ENCODE data around the gene RUVBL2.
"Not testable (repeated sequence)": the region's sequence is repeated elsewhere in the genome, so short reads cannot be mapped to it uniquely, and the experiment has no call there.

RUVBL2 gene

DNA sequence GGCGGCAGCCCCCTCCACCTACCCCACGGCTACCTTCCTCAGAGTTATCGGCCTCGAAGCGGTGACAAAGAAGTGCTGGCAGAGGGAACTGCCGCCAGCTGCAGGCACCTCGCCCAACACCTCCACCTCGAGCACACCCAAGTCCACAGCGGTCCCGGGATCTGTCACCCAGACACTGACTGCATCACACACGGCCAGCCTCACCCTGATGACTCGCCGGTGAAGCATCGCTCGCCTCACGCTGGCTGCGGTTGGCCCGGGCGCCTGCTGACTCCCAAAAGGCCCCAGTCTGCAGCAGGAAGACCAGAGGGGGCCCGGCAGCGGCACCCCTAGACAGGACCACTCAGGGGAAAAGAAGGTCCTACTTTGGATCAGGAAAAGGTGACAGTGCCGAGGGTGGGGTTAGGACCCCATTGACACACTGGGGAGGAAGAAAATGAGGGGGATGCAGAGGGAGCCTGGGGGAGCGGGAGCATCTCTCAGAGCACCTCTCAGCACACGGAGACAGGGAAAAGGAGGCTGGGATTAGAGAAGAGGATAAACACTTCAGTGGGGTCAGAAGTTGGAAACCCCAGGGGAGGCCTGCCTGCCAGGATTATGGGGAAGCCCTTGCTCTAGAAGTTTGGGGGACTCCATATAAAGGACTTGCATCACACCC is 56.8 kb downstream of the RUVBL2 start:
- not testable (repeated sequence) for DNase-seq

GRCh38 chr19:49056101-49056901 is 62.6 kb downstream of the RUVBL2 start:
- peak; percentile 56 for DNase-seq

DNA sequence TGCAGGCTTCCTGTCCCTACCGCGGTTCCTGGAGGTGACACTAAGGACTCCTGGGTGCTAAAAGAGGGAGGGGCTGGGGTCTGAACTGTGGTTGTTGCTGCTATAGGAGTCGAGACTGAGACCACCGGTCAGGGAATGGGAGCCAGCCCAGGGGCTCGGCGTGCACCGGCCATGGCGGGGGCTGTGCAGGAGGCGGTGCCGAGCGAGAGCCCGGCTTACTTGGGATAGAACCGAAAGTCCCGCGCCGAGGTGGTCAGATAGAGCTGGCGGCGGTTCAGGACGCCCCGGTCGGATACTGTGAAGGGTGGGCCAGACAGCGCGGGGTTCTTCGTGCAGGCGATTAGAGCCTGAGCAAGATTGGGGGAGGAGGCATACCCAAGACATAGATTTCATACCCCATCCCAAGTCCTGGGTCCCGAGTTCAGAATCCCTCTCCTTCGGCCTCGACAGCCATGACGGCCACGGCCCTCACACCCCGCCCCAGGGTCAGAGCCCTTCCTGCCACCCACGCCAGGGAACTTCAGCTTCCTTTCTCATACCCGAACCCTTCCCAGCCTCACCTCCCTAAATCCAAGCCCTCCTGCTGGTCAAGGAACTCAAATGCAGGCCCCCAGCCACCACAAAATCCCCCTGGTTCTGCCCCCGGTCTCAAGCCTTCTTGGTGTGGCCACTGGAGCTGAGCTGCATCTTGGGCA is 63.4 kb downstream of the RUVBL2 start:
- DNase-seq: not testable (repeated sequence)

- peak; percentile 38 for DNase-seq
Observed at GRCh38 chr19:49057636-49058234, 64.0 kb downstream of the RUVBL2 start, which contains the start of gene CGB7. CGB7 (minus strand) TSS chr19:49057749; CDS start chr19:49055375, 2,374 bp downstream.

- DNase-seq: no peak
Observed at GRCh38 chr19:49058562-49058961, 64.9 kb downstream of the RUVBL2 start.

- no peak for DNase-seq
Observed at GRCh38 chr19:49059053-49059452, 65.4 kb downstream of the RUVBL2 start.

DNA sequence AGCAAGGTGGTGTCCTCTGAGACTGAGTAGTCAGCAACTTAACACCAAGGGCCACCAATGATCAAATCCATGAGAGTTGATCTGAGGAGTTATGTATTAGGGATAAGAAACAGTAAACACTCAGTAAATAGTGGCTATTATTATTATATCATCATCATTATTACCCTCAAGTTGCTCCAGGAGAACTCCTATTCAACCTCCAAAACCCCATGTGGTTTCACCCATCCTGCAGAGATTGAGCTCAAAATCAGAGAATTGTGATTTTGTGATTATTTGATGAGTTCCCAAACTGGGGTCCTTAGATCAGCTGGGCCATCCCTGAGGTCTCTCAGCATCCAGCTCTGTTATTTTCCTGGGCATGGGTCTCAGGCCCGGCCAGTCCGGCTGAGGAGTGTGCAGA is 67.3 kb downstream of the RUVBL2 start:
- DNase-seq: no peak

GRCh38 chr19:49061445-49061844 is 67.8 kb downstream of the RUVBL2 start:
- DNase-seq: no peak

GRCh38 chr19:49064029-49064629 is 70.4 kb downstream of the RUVBL2 start:
- no peak for DNase-seq

DNA sequence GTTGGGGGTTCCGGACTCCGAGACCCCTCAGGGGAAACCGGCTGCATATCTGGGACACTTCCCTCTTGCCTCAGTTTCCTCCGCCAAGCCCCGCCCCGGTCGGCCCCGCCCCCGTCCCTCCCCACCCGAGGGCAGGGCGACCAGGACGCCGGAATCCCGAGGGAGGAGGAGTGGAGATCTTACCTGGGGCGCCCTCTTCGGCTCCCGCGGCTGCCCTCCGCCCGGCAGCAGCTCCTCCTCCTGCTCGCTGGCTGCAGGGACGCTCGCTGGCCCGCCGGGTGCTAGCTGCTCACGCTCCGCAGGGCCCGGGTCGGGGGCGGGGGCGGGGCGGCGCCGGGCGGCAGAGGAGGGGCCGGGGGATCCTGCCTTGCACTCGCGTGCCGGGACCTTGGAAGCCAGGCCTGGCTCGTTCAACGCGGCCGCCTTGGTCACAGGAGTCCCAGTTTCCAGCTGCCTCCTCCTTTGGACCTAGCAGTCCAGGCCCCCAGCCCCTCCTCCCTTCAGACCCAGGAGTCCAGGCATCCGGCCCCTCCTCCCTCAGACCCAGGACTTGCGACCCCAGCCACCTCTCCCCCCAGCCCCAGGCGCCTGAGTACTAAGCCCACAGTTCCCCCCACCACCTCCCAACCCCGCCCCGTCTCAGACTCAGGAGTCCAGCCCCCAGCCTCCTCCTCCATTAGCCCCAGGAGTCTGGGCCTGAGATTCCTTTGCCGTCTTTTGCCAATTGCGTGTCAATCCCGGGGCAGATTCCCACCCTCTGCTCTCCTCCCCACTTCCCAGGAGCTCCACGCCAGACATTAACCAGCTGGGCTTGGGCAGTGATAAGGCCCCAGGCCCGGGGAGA is 71.3 kb downstream of the RUVBL2 start, which contains the start of gene NTF4:
Gene NTF4, minus strand, starts transcription at position 51 of the 844 bp plus-strand sequence. CDS start 2,821 bp downstream, outside the sequence.
- no peak for DNase-seq

Measured in activated CD8-positive, alpha-beta memory T cell treated with anti-CD3 and anti-CD28 coated beads, Interleukin-2, amount 50 U/mL, for 4 hours (primary cell).